ENCODE results near the gene ANP32A.

GRCh38 chr15:68868296-68868695 is 47.6 kb upstream of the ANP32A start:
- TF ChIP-seq CTCF (IDR thresholded peaks at IDR 0.05) (no peak), POLR2A (IDR thresholded peaks at IDR 0.05) (no peak)

All from testis (tissue), 2 donors.